KMS-11 (cell line): ENCODE results near the gene AREL1.

Experiments used
- H2AFZ ChIP-seq: fragments of 200-600 bp; sonication (generic); 2 replicates; pipeline ENCODE4 v1.6.1; 2016; ENCODE audit warnings: antibody characterized with exemption, mixed run types, low read depth
- H3K27ac ChIP-seq: fragments of 200-600 bp; sonication (generic); 2 replicates; pipeline ENCODE4 v1.6.1; 2016; ENCODE audit warnings: mild to moderate bottlenecking, mixed run types
- H3K27me3 ChIP-seq: fragments of 200-600 bp; sonication (generic); 2 replicates; pipeline ENCODE4 v1.6.1; 2017; ENCODE audit warnings: mild to moderate bottlenecking, low read depth, mixed run types, moderate library complexity; ENCODE audit not compliant: insufficient read depth
- H3K36me3 ChIP-seq: fragments of 200-600 bp; sonication (generic); 2 replicates; pipeline ENCODE4 v1.6.1; 2017; ENCODE audit warnings: mild to moderate bottlenecking, mixed run types; ENCODE audit not compliant: insufficient read depth
- H3K4me1 ChIP-seq: fragments of 200-600 bp; sonication (generic); 2 replicates; pipeline ENCODE4 v1.6.1; 2016; ENCODE audit warnings: mild to moderate bottlenecking, low read depth, mixed run types; ENCODE audit not compliant: poor library complexity, severe bottlenecking
- H3K4me2 ChIP-seq: fragments of 200-600 bp; sonication (generic); 2 replicates; pipeline ENCODE4 v1.7.0; 2016; ENCODE audit warnings: mild to moderate bottlenecking, mixed run types
- H3K4me3 ChIP-seq: fragments of 200-600 bp; sonication (generic); IDR thresholded peaks from 2 replicates; pipeline ENCODE4 v1.6.1; 2017; ENCODE audit warnings: low read depth, low read length, mixed read lengths; ENCODE audit not compliant: insufficient read depth
- H3K79me2 ChIP-seq: fragments of 200-600 bp; sonication (generic); 2 replicates; pipeline ENCODE4 v1.6.1; 2016; ENCODE audit warnings: low read depth, mixed run types; ENCODE audit not compliant: insufficient read depth
- H3K9ac ChIP-seq: fragments of 200-600 bp; sonication (generic); 2 replicates; pipeline ENCODE4 v1.6.1; 2016; ENCODE audit warnings: mild to moderate bottlenecking, mixed run types
- H4K20me1 ChIP-seq: fragments of 200-600 bp; sonication (generic); 2 replicates; pipeline ENCODE4 v1.6.1; 2016; ENCODE audit warnings: mild to moderate bottlenecking, mixed run types; ENCODE audit not compliant: insufficient read depth
- TF ChIP-seq, protein P1 (sequence below): fragments of 200-600 bp; sonication (generic); conservative IDR thresholded peaks from 2 replicates; pipeline ENCODE4 v1.6.1; 2017; ENCODE audit warnings: low read depth, mild to moderate bottlenecking, antibody characterized with exemption, low read length, moderate library complexity, mixed read lengths

Gene AREL1

DNA sequence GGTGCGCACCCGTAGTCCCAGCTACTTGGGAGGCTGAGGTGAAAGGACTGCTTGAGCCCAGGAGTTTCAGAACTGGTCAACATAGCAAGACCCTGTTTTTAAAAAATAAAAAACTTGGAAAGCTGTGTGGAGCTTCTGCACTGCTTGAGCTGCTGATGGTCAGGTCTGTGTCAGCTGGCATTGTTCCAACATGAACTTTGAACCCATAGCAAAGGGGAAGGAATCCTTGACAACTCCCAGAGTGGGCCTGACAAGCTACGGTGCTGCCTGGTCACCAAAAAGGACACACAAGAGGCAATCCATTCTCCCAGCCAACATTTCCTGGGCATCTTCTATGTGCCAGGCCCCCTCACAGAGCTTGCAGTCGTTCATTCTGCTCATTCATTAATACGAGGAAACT lies 84.5 kb downstream of the AREL1 start:
- H3K27me3 ChIP-seq = no peaks in the 10 kb centered on the region
- H3K9ac ChIP-seq = no peak overlapping the region
- TF ChIP-seq, protein P1, sequence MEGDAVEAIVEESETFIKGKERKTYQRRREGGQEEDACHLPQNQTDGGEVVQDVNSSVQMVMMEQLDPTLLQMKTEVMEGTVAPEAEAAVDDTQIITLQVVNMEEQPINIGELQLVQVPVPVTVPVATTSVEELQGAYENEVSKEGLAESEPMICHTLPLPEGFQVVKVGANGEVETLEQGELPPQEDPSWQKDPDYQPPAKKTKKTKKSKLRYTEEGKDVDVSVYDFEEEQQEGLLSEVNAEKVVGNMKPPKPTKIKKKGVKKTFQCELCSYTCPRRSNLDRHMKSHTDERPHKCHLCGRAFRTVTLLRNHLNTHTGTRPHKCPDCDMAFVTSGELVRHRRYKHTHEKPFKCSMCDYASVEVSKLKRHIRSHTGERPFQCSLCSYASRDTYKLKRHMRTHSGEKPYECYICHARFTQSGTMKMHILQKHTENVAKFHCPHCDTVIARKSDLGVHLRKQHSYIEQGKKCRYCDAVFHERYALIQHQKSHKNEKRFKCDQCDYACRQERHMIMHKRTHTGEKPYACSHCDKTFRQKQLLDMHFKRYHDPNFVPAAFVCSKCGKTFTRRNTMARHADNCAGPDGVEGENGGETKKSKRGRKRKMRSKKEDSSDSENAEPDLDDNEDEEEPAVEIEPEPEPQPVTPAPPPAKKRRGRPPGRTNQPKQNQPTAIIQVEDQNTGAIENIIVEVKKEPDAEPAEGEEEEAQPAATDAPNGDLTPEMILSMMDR = no peak
- no peaks in the 10 kb centered on the region for H3K79me2 ChIP-seq
- no peaks in the 10 kb centered on the region for H3K4me1 ChIP-seq
- H3K4me3 ChIP-seq = no peak overlapping the region
- H3K36me3 ChIP-seq = no peaks in the 10 kb centered on the region
- H2AFZ ChIP-seq = no peak overlapping the region
- no peak overlapping the region for H3K27ac ChIP-seq
- H3K4me2 ChIP-seq = no peak overlapping the region
- H4K20me1 ChIP-seq = no peaks in the 10 kb centered on the region

DNA sequence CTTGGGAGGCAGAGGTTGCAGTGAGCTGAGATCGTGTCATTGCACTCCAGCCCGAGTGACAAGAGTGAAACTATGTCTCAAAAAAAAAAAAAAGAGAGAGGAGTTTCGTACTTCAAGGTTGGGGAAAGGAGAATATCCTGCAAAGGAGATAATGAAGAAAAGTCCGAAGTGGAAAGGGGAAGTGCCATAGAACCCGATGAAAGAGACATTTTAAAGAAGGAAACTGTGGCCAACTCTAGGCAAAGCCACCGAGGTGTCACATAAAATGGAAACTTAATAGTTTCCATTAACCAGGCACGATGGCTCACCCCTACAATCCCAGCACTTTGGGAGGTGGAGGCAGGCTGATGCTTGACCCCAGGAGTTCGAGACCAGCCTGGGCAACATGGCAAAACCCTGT lies 85.8 kb downstream of the AREL1 start:
- Histone ChIP-seq H3K36me3 (no peaks in the 10 kb centered on the region), H3K4me2 (no peak overlapping the region), H3K27me3 (no peaks in the 10 kb centered on the region), H4K20me1 (no peaks in the 10 kb centered on the region), H3K4me1 (no peaks in the 10 kb centered on the region), H3K27ac (no peak overlapping the region), H3K9ac (no peak overlapping the region), H3K79me2 (no peaks in the 10 kb centered on the region), H3K4me3 (no peak overlapping the region), H2AFZ (no peak overlapping the region)
- TF ChIP-seq, protein P1 = no peak

DNA sequence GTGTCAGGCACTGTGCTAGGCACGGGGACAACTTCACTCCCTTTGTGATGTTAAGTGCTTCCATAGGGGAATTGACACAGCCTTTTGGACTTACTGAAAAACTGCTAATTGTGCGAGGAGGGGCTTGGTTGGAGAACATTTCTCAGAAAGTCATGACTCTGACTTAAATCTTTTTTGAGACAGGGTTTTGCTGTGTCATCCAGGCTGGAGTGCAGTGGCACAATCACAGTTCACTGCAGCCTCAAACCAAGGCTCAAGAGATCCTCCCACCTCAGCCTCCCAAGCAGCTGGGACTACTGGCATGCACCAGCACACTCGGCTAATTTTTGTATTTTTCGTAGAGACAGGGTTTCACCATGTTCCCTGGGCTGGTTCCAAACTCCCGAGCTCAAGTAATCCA lies 90.6 kb downstream of the AREL1 start:
- Histone ChIP-seq H2AFZ (no peak overlapping the region), H4K20me1 (no peaks in the 10 kb centered on the region), H3K9ac (no peak overlapping the region), H3K4me2 (no peak overlapping the region), H3K27ac (no peak overlapping the region), H3K27me3 (no peaks in the 10 kb centered on the region), H3K36me3 (no peaks in the 10 kb centered on the region), H3K4me3 (no peak overlapping the region), H3K4me1 (no peaks in the 10 kb centered on the region), H3K79me2 (no peaks in the 10 kb centered on the region)
- TF ChIP-seq, protein P1 = no peak

DNA sequence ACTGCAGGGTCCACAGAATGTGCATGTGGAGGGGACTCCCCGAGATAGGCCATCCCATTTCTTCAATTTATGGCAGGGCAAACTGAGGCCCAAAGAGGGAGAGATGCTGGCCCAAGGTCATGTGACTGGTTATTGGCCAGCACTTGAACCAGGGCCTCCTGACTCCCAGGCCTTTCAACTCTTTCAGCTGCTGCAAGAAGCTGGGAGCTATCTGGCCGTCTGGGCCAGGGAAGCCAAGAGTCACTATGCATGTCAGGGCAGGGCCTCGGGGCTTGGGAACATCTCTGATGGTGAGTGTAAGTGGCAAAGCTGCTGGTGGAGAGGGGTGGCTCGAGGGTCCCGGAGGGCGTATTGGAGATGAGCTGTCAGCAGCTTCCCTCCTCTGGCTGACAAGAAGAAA lies 91.3 kb downstream of the AREL1 start:
- H4K20me1 ChIP-seq = no peaks in the 10 kb centered on the region
- no peak overlapping the region for H2AFZ ChIP-seq
- no peak overlapping the region for H3K4me2 ChIP-seq
- H3K9ac ChIP-seq = no peak overlapping the region
- no peaks in the 10 kb centered on the region for H3K4me1 ChIP-seq
- H3K4me3 ChIP-seq = no peak overlapping the region
- no peaks in the 10 kb centered on the region for H3K27me3 ChIP-seq
- TF ChIP-seq, protein P1 = no peak
- H3K27ac ChIP-seq = no peak overlapping the region
- no peaks in the 10 kb centered on the region for H3K36me3 ChIP-seq
- no peaks in the 10 kb centered on the region for H3K79me2 ChIP-seq

DNA sequence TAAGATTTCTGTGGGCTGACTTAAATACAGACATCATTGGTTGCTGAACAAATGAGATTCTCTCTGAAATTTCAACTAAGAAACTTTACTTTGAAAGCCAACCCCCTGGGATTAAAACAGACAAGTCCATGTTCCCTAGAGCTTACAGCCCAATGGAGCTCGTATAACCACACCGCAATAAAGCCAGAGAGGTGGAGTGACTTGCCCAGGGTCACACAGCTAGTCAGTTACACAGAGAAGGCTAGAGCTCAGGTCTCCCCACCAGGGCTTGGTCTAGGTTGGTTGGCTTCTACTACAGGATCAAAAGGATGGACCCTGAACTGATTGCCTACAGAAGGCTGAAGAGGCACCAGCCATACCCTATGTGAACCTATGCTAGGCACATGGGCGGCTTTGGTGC lies 92.0 kb downstream of the AREL1 start:
- Histone ChIP-seq H4K20me1 (no peaks in the 10 kb centered on the region), H3K4me1 (no peaks in the 10 kb centered on the region), H3K4me2 (no peak overlapping the region), H3K27me3 (no peaks in the 10 kb centered on the region), H3K4me3 (no peak overlapping the region), H3K79me2 (no peaks in the 10 kb centered on the region), H3K9ac (no peak overlapping the region), H2AFZ (no peak overlapping the region), H3K27ac (no peak overlapping the region), H3K36me3 (no peaks in the 10 kb centered on the region)
- TF ChIP-seq, protein P1 = no peak
